GM20000 (cell line): ENCODE results near the gene ELFN2.

ENCODE experiments used
- DNase-seq: peaks from one replicate; pipeline ENCODE4 v3.0.0; 2012; ENCODE audit warnings: low spot score
- TF ChIP-seq, protein P1 (sequence below): IDR thresholded peaks from 2 replicates; pipeline ENCODE4 v1.5.1; 2012; ENCODE audit warnings: mild to moderate bottlenecking, control low read depth; ENCODE audit errors: extremely low read depth, missing control alignments

Gene ELFN2

DNA sequence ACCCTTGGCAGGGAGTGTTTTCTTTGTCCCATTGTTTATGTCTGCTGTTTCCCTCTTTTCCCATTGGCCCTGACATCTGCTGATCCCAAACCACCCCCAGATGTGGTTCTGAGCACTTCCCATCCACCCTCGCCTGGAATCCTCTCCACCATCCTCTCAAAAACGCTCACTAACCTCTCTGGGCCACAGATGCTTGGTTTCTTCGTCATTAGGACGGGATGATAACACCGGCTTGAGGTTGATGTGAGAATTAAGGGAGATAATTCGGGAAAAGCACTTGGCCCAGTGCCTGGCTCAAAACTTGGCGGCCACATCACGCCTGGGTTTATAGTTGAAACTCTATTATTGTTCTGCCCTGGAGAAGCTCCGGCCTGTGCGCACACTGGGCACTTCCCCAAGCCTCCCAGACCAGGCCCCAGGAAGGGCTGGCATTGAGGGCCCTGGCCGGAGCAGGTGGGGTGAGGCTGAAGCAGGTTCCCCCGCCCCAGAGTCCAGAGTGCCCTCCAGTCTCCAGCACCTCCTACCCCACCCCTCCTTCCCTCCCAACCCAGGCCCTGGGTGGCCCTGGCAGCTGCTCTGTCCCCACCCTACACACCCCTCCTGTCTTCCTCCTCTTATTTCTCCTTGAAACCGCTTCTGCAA is 81.3 kb downstream of the ELFN2 start:
- no peak for DNase-seq
- TF ChIP-seq, protein P1, sequence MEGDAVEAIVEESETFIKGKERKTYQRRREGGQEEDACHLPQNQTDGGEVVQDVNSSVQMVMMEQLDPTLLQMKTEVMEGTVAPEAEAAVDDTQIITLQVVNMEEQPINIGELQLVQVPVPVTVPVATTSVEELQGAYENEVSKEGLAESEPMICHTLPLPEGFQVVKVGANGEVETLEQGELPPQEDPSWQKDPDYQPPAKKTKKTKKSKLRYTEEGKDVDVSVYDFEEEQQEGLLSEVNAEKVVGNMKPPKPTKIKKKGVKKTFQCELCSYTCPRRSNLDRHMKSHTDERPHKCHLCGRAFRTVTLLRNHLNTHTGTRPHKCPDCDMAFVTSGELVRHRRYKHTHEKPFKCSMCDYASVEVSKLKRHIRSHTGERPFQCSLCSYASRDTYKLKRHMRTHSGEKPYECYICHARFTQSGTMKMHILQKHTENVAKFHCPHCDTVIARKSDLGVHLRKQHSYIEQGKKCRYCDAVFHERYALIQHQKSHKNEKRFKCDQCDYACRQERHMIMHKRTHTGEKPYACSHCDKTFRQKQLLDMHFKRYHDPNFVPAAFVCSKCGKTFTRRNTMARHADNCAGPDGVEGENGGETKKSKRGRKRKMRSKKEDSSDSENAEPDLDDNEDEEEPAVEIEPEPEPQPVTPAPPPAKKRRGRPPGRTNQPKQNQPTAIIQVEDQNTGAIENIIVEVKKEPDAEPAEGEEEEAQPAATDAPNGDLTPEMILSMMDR, result no peak

DNA sequence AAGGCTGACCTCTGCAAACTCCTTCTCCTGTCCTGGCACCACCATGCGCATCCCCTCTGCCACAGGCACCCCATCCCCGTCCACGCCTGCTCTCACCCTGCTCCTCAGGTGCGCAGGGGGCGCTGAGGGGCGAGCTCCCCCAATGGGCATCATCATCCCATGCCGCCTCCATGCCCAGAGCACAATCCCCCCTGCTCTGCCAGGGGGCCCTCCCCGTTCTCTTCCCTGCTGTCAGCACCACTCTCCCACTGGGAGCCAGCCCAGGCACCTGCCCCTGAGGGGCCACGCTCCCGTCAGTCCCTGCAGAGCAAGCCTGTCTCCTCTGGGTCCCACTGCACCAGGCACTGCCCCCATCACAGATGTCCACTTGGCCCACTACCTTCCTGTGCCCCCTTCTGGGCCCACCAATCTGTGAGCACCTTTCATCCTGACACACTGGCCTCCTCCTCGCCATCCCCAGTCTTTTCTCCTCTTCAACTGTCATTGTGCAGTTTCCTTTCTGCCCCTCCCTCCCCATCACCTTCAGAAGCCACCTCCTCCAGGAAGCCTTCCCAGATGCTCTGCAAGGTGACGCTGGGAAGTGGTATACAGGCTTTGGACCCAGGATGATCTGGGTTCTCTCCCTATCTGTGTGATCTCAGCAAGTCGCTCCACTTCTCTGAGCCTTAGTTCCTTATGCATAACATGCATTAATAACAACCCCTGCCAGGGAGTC is 82.4 kb downstream of the ELFN2 start:
- DNase-seq, result no peak
- TF ChIP-seq, protein P1, result no peak

DNA sequence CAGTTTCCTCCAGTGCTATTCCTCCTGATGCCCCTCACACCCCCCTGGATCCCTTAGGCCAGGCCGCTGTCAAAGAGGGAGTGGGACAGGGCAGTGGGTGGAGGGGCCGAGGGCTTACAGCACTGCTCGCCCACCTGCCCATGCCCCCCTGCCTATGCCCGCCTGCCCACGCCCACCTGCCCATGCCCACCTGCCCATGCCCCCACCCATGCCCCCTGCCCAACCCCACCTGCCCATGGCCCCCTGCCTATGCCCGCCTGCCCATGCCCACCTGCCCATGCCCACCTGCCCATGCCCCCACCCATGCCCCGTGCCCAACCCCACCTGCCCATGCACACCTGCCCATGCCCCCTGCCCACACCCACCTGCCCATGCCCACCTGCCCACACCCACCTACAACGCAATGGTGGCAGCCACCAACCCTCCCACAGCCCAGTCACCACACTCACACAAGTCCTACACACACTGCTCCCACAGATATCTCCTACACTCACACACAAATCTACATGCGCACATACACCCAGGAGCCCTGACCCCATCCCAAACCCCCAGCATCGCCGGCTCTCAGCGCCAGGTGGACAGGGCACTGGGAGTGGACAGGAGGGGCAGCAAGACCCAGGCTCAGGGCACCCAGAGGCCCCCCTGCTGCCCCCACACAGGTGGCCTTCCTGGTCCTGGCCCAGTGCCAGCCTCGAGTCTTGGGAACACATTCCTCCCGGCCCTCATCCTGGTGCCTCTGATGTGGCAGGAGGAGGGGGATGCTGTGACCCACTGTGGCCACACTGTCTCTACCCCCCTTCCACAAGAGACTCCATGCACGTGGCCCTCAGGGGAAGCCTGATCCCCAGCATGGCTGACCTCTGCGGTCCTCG is 83.2 kb downstream of the ELFN2 start:
- TF ChIP-seq, protein P1, result no peak
- DNase-seq, result no peak

DNA sequence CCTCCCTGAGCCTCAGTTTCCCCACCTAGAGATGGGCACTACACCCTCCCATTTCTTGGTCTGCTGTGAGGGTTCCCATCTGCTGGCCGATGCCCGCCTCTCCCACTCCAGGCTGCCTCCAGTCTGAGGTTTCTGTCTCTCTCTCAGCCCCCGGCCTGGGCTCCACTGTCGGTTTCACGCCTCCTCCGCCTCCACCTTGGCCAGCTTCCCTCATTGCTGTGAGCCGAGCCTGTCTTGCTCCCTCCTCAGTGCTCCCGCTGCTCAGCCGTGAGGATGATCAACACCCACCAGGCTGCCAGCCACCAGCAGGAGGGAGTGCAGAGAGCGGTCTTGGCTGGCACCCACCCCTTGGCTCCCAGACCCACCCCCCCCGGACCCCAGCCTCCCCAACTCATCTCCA is 83.9 kb downstream of the ELFN2 start:
- TF ChIP-seq, protein P1, result no peak
- no peak for DNase-seq

DNA sequence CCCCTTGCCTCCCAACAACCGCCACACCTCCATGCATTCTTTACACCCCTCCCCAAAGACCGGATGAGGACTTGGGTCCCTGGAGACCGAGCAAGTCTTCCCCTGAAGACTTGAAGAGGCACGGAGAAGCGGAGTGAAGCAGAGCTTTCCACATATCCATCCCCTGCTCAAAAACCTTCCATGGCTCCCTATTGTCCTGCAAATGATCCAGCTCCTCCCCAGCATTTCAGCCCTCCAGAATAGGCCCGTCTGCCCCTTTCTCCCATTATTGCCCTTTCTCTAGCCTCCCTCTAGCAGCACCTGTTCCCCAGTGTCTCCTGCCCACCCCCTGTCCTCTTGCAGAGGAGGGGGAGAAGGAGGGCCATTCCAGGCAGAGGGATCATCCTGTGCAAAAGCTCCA is 85.2 kb downstream of the ELFN2 start:
- DNase-seq, result no peak
- TF ChIP-seq, protein P1, result no peak

DNA sequence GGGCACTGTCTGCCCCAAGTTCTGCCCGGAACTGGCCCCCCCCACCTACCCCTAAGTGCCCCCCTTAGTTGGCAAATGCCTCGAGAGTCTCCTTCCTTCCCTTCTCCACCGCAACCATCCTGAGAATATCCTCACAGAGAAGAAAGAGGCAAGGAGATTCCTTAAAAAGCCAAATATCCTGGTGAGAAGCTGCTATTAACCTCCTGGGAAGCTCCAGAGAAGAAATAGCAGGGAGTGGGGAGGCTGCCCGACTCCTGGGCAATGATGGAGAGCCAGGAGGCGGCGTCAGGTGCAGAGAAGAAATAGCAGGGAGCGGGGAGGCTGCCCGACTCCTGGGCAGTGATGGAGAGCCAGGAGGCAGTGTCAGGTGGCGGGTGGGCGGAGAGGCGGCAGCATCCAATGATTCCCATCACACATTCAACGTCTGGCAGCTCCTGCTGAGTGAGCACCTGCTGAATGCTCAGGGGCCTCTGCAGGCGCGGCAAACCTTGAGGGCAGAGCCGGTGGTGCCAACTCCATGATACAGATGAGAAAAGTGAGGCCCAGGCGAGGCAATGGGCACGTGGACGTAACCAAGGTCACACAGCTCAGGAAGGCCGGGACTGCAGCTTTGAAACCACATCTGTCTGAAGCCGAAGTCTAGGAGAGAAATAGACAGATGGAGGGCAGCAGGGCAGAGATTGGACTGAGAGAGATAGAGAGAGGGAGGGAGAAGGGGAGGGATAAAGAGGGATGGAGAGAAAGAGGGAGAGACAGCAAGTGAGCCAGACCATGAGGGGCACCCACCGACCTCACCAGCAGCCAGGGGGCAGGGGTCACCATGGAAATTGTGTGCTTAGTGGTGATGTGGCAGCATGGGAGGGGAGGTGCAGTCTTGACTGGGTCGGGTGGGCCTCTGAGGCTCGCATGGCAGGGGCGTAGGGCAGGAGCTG is 86.7 kb downstream of the ELFN2 start:
- TF ChIP-seq, protein P1, result no peak
- no peak for DNase-seq
